Stimulated activated CD4-positive, alpha-beta T cell treated with anti-CD3 and anti-CD28 coated beads, Interleukin-1b, Interleukin-23, amount 100 ng/mL, for 1 hour (primary cell): Measurements from ENCODE around the gene P2RY1.

Experiments used
- DNase-seq, 2 donors: peaks; one replicate each; pipeline ENCODE4 v3.0.0-alpha.2; 2020; ENCODE audit warnings: low read depth in 2 of 2

Gene P2RY1

GRCh38 chr3:152834776-152835600 is at the start of gene P2RY1:
Gene P2RY1, plus strand, starts transcription at chr3:152835131. Its CDS starts 652 bp downstream, at chr3:152835783.
- no peak for DNase-seq

- no peak for DNase-seq
Observed at GRCh38 chr3:152786977-152787681, 47.8 kb upstream of the P2RY1 start.

- no peak for DNase-seq
Observed at GRCh38 chr3:152790651-152791387, 44.1 kb upstream of the P2RY1 start.

GRCh38 chr3:152793969-152794368 is 41.0 kb upstream of the P2RY1 start:
- DNase-seq = no peak

GRCh38 chr3:152797751-152798432 is 37.0 kb upstream of the P2RY1 start:
- DNase-seq = no peak

GRCh38 chr3:152811974-152812760 is 22.8 kb upstream of the P2RY1 start:
- DNase-seq = no peak

- no peak for DNase-seq
Observed at GRCh38 chr3:152817400-152817799, 17.5 kb upstream of the P2RY1 start.

GRCh38 chr3:152818027-152818426 is 16.9 kb upstream of the P2RY1 start:
- no peak for DNase-seq

- DNase-seq = no peak
Observed at GRCh38 chr3:152823173-152823572, 11.8 kb upstream of the P2RY1 start.

- DNase-seq = no peak
Observed at GRCh38 chr3:152823781-152824180, 11.2 kb upstream of the P2RY1 start.

GRCh38 chr3:152825566-152825965 is 9.4 kb upstream of the P2RY1 start:
- no peak for DNase-seq

- no peak for DNase-seq
Observed at GRCh38 chr3:152826476-152826875, 8.5 kb upstream of the P2RY1 start.

- DNase-seq = no peak
Observed at GRCh38 chr3:152827313-152827712, 7.6 kb upstream of the P2RY1 start.

- no peak for DNase-seq
Observed at GRCh38 chr3:152828075-152828840, 6.7 kb upstream of the P2RY1 start.

- no peak for DNase-seq
Observed at GRCh38 chr3:152830245-152830644, 4.7 kb upstream of the P2RY1 start.

GRCh38 chr3:152832046-152832445 is 2.9 kb upstream of the P2RY1 start:
- DNase-seq = no peak

GRCh38 chr3:152833089-152833488 is 1.8 kb upstream of the P2RY1 start:
- no peak for DNase-seq

- DNase-seq = no peak
Observed at GRCh38 chr3:152834191-152834775, 648 bp upstream of the P2RY1 start.

GRCh38 chr3:152835601-152836102 is 721 bp downstream of the P2RY1 start:
- no peak for DNase-seq

GRCh38 chr3:152836269-152836668 is 1.3 kb downstream of the P2RY1 start:
- DNase-seq = no peak
